Cardiac fibroblast (primary cell): ENCODE data around the gene PLXNA2.

ENCODE experiments used
- DNase-seq, 2 donors: peaks; one replicate each; pipeline versions ENCODE4 v3.0.0 to v3.0.0-alpha.2; 2010; ENCODE audit warnings: low read depth in 2 of 2
- H3K4me3 ChIP-seq, 2 donors: replicated peaks in 1 of 2; 1 replicate in 1 of 2; 2 replicates in 1 of 2; pipeline ENCODE4 v1.5.1; 2011; ENCODE audit warnings: low read depth in 2 of 2, low read length in 2 of 2, mild to moderate bottlenecking in 2 of 2, moderate library complexity in 1 of 2
- TF ChIP-seq, protein P1 (sequence below): IDR thresholded peaks from one replicate; pipeline ENCODE4 v1.5.1; 2011; ENCODE audit warnings: low read depth, mild to moderate bottlenecking, low read length, inconsistent platforms

Gene PLXNA2

DNA sequence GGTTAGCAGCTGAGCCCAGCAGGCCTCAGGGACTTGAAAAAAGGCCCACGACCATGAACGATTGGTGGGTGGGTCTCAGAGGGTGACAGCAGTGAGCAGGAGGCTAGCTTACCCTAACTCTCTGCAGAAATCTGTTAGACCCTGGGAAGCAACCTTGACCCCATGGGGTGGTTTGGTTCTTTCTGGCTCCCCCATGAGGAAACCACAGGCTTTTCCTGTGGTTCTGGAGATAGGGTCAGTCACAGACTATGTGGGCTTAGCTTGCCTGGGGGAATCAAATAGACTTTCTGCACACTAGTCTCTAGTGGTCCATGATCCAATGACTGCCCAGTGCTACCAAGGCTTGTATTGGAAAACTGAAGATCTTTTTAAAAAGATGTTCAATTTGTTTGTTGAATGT lies 118.1 kb downstream of the PLXNA2 start:
- no peak for DNase-seq
- TF ChIP-seq, protein P1, sequence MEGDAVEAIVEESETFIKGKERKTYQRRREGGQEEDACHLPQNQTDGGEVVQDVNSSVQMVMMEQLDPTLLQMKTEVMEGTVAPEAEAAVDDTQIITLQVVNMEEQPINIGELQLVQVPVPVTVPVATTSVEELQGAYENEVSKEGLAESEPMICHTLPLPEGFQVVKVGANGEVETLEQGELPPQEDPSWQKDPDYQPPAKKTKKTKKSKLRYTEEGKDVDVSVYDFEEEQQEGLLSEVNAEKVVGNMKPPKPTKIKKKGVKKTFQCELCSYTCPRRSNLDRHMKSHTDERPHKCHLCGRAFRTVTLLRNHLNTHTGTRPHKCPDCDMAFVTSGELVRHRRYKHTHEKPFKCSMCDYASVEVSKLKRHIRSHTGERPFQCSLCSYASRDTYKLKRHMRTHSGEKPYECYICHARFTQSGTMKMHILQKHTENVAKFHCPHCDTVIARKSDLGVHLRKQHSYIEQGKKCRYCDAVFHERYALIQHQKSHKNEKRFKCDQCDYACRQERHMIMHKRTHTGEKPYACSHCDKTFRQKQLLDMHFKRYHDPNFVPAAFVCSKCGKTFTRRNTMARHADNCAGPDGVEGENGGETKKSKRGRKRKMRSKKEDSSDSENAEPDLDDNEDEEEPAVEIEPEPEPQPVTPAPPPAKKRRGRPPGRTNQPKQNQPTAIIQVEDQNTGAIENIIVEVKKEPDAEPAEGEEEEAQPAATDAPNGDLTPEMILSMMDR, result no peak
- H3K4me3 ChIP-seq, result no peak overlapping the region

DNA sequence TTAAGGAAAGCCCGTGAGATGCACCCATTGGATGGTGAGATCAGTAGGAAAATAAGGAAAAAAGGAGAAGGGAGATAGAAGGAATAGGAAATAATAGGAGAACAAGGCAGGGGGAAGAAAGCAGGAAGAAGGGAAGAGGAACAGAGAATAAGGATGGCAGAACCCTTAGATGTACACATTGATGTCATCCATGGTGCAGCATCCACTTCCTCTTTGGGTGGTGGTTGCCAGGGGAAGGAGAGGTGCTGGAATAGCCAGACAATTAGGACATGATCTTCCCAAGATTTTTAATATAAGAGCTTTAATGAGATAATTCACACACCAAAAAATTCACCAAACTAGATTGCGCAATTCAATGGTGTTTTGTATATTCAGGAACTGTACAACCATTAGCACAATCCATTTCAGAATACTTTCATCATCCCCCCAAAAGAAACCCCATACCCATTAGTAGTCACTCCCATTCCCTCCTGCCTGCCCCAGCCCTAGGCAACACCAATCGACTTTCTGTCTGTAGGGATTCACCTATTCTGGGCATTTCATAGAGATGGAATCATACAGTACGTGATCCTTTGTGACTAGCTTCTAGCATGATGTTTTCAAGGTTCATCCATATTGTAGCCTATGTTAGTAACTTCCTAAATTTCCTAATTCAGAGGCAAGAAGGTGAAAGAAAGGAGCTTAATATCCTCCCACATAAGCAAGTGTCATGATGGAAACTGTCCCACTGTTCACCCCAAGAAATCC lies 121.4 kb downstream of the PLXNA2 start:
- no peak for DNase-seq
- TF ChIP-seq, protein P1, result no peak
- no peak overlapping the region for H3K4me3 ChIP-seq

DNA sequence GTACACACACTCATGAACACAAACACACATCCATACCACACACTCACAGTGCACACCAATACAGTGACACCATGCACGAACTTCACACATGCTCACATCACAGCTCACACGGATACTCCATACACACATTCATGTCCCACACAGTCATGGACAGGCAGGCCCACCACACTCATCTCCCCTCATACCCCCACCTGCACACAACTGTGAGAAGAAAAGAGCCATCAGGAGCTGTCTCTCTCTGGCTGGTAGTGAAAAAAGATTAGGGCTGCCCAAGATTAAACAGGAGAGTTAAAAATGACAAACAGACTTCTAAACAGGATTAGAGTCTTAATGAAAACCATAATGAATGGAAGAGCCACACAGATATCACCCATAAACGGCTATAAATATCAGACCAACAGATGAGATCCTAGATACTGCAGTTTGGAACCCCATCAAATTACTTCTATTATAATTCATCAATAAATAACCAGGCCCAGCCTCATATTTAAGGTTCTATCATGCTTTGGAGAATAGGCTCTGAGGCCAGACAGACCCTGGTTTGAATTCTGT lies 122.3 kb downstream of the PLXNA2 start:
- DNase-seq, result no peak
- TF ChIP-seq, protein P1, result no peak
- no peak overlapping the region for H3K4me3 ChIP-seq

DNA sequence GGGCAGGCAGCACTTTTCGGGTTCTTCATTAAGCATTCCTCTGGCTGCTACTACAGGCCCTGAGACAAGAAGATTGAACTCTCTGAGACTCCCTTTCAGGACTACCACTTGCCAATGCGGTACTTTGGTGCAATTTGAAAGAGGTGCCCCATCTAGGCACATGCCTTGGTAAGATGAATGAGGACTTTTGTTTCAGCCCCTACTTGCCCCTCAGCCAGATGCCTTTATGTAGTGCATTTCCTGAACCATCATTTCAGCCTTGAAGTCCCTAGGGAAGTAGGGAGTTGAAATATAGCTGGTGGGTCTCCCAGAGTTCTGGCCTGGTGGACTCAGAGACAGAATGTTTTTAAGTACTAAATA lies 123.8 kb downstream of the PLXNA2 start:
- TF ChIP-seq, protein P1, result no peak

DNA sequence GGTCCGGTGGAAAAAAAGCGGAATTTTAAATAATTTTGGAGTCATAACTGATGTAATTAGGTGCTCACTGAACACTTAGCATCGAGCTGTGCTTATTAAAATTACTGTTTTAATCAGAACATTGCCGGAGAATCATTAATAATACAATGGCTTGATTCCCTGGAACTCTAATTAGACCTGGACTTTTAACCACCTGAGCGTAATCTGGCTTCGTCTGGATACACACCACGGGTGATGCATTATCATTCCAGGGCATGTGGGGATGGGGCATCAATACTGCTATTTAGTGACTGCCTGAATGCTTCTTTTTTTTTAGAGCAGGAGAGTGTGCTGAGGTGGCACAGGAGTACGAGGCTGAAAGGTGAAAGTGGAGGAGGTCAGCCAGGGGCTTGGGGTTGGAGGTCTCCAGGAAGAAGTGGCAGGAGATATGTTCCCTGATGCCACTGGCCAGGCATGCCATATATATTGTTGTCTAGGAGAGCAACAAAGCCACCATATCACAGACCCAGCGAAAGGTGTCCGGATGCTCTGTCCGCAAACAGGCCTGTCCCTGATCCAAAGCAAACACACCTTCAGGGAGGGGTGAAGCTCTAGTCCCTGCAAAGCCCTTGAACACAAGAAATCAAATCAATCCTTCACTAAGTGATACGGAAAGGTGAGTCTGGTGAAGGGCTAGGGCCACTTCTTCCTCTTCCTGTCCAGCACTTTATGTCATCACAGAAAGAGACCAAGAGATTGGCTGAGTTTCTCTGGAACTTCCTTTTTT lies 125.2 kb downstream of the PLXNA2 start:
- DNase-seq, result no peak
- TF ChIP-seq, protein P1, result no peak
- no peak overlapping the region for H3K4me3 ChIP-seq

More for the DNA sequence above, 123.8 kb downstream of the PLXNA2 start:
- H3K4me3 ChIP-seq, result no peak overlapping the region
- no peak for DNase-seq

DNA sequence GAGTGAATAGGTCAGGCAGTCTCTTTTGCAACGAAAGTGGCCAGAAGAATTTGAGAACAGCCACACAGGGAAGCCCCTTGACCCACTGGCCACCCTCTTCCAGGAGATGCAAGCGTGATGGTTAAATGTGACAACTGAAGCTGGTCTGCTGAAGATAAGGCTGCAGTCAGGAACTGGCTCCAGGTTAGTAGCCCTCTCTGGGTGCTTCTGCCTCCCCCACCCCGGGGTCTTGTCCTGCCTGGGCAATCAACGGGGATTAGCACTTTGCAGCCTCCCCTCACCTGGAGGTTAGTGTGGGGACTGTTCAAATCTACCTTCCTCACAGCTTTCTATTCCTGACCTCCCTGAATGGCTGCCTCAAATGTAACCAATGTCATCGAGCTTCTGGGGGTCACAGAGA lies 125.9 kb downstream of the PLXNA2 start:
- no peak for DNase-seq
- H3K4me3 ChIP-seq, result no peak overlapping the region
- TF ChIP-seq, protein P1, result no peak
